ENCODE results near the gene NFE2L3.

Gene NFE2L3

GRCh38 chr7:26199301-26200037 is 47.5 kb downstream of the NFE2L3 start:
- peak; percentile 81 for DNase-seq (ENCODE audit: low spot score)

DNA sequence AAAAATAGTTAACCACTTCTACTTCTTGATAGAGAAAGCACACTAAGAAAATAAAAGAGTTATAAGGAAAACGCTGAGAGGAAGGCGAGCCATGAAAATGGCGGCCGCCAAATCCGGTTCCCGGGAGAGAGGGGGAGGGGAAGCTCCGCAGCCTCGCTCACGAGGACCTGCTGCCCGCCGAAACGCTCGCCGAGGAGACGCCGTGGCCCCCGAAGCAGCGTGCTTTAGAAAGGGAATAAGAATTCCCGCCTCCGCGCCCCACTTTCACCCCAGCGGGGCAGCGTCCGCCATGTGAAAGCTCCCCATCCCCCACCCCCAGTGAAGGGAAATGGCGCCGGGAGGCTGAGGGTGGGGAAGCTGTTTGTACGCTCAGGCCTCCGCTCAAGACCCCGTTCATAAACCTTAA is 48.0 kb downstream of the NFE2L3 start:
- DNase-seq (ENCODE audit: low spot score): no peak

GRCh38 chr7:26200444-26201246 is 48.6 kb downstream of the NFE2L3 start, which contains the start of gene HNRNPA2B1:
Gene HNRNPA2B1, minus strand, starts transcription at chr7:26200746. Its CDS starts 169 bp downstream, at chr7:26200577.
- peak; percentile 99 for DNase-seq (ENCODE audit: low spot score)

- DNase-seq (ENCODE audit: low spot score): peak; percentile 85
Observed at GRCh38 chr7:26201247-26202018, 49.4 kb downstream of the NFE2L3 start, which contains the start of gene CBX3. Gene CBX3, plus strand, starts transcription at chr7:26201745. Its CDS starts 1,254 bp downstream, at chr7:26202999.

GRCh38 chr7:26202019-26202990 is 50.3 kb downstream of the NFE2L3 start:
- DNase-seq (ENCODE audit: low spot score): peak; percentile 56

DNA sequence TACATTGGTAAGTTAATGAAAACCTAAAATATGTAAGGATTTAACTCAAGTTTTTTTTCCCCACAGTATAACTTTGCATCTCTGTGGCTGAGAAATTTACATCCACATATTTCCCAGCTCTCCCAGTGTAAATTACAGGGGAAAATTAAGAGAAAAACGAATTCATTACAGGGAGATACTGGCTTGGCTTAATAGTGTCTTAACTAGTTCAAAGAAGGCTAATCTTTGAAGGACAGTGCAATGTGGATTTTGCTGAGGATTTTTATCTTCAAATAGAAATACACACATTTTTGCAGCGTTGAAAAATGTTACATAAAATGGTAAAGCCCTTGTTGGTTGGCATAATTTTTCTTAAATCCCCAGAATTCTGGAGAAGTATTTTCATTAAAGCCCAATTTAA is 51.0 kb downstream of the NFE2L3 start:
- DNase-seq (ENCODE audit: low spot score): no peak

GRCh38 chr7:26208040-26208439 is 56.0 kb downstream of the NFE2L3 start:
- DNase-seq (ENCODE audit: low spot score): no peak

DNA sequence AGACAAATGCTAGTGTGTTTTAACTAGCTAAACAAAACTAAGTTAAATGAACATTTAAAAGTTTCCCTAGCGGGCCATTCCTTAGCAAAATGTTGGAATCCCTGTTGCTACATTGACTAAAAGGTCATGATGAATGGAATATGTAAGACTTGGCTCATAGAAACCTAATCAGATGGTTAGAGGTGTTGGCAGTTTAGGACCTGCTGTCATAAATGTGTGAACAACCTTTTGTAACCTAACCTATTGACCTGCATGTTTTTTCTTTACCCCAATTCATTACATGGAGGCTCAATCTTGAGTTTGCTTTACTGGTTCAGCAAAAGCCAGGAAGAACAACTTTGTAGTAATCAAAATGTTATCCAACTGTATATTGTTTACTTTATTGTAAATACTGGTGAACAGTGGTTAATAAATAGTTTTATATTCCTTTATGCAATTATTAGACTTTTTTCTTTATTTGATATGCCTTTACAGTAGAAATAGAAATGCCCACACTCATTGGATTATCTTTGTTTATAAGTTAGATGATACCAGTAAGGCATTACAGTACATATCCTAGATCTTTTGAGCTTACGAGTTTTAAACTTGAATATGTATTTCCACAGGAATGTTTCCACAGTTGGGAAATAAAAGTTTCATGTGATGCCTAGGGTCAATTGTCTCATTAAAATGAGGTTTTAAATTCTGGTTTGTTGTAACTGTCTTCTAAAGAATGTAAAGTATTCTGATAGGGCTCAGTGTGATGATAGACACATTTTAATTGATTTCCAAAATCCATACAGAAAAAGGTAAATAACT is 61.1 kb downstream of the NFE2L3 start:
- DNase-seq (ENCODE audit: low spot score): no peak

DNA sequence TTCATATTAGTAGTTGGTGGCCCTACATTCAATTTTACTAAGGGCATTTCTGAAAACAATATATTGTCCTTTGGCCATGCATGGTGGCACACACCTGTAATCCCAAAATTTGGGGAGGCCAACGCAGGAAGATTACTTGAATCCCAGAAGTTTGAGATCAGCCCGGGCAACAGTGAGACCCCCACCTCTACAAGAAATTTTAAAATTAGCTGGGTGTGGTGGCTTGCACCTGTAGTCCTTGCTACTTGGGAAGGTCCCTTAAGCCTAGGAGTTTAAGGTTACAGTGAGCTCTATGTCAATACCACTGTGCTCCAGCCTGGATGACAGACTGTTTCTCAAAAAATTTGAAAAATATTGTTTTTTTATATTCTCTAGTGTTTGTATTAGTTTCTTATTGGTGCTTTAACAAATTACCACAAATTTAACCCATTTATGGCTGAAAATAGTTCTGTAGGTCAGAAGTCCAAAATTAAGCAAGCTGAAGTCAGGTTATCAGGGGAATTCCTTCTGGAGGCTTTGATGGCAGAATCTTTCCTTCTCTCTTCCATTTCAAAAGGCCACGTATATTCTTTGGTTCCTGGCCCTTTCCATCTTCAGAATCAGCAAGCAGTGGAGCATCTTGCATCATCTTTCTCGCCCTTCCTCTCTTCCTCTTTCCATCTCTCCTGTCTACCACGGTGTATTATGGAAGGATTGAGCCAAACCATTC is 62.0 kb downstream of the NFE2L3 start:
- DNase-seq (ENCODE audit: low spot score): no peak

DNA sequence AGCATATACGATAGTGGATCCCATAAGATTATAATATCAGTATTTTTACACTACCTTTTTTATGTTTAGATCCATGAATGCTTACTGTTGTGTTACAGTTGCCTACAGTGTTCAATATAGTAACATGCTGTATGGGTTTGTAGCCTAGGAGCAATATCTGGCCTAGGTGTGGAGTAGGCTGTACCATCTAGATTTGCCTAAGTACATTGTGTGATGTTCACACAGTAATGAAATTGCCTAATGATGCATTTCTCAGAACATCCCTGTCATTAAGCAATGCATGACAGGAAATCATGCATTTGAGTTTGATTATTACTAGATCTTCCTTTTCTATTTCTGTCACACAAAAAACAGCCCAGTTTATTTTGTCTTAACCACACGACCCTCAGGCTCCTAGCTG is 64.1 kb downstream of the NFE2L3 start:
- no peak for DNase-seq (ENCODE audit: low spot score)

DNA sequence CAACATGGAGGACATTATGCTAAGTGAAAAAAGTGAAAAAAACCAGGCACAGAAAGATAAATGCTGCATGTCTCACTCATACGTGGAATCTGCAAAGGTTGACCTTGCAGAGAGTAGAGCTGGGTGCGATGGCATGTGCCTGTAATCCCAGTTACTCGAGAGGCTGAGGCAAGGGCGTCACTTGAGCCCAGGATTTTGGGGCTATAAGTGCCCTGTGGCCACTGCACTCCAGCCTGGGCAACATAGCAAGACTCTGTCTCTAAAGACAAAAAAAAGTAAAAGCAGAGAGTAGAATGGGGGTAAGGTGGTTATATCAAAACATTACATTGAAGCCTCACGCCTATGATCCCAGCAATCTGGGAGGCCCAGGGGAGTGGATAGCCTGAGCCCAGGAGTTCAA is 72.4 kb downstream of the NFE2L3 start:
- DNase-seq (ENCODE audit: low spot score): no peak

GRCh38 chr7:26227987-26228386 is 76.0 kb downstream of the NFE2L3 start:
- DNase-seq (ENCODE audit: low spot score): no peak

DNA sequence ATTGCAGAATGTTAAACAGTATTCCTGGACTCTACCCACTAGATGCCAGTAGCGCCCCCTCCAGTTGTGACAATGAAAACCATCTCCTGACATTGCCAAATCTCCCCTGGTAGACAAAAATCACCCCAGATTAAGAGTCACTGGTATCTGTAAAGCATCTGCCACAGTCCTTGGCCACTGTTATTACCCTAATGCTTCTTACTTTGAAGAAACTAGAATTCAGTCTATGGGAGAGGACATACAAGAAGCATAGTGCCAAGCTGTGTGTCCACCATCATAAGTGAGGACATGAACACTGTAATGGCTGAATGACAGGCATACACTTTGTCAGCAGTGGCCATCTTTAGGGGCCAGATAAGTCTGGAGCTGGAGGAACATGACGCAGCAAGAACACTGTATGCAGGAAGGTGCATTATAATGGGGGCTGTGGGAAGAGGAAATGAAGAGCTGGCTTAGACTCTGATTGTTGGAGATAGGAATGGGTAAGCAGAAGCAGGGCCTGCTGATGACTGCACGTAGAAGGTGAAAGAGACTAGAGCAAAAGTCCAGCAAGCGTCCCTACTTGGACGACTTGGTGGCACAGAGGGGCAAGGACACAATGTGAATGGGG is 82.0 kb downstream of the NFE2L3 start:
- no peak for DNase-seq (ENCODE audit: low spot score)

Data from hematopoietic multipotent progenitor cell treated with erythropoietin and hydrocortisone succinate and interleukin-3 and kit ligand, for 17 days (in vitro differentiated cells).